GM12892 (cell line): ENCODE measurements around the gene MAP7D2.

Experiments used
- POLR2A ChIP-seq: IDR thresholded peaks from 2 replicates; pipeline ENCODE4 v1.6.1; 2011; ENCODE audit warnings: low read depth, low read length, control low read depth
- POLR2AphosphoS5 ChIP-seq: IDR thresholded peaks from 2 replicates; pipeline ENCODE4 v1.6.1; 2011; ENCODE audit warnings: low read depth, low read length, control low read depth

- TF ChIP-seq POLR2A (no peak), POLR2AphosphoS5 (no peak)
Measured at GRCh38 chrX:20091499-20091898, 25.2 kb downstream of the MAP7D2 start.
